IMR-90 (cell line): ENCODE results near the gene DIP2C. TPM values are rescaled to one million over a fixed set of nuclear protein-coding genes. Genes with fewer than 3 reads are reported as not detected.

Experiments used
- ATAC-seq: fragments of 200-7000 bp; cut with Tn5 transposase; 2 replicates; pipeline ENCODE4 v1.9.1; 2020; ENCODE audit warnings: low read depth, mild to moderate bottlenecking, moderate library complexity
- BruUV-seq: library from RNA; stranded (reverse); fragments of 400-500 nt; replicated peaks from 2 replicates; lab custom pipeline; 2021; lab: Mats Ljungman, UMichigan
- CTCF ChIA-PET: fragments of 300-600 bp; formaldehyde crosslinking; extraction: SDS; loops from one replicate; lab custom pipeline; 2021; ENCODE audit warnings: antibody characterized with exemption; lab: Yijun Ruan, JAX
- POLR2A ChIA-PET: fragments of 300-600 bp; sonication (Branson Sonifier 250); formaldehyde crosslinking; loops from one replicate; lab custom pipeline; 2022; ENCODE audit warnings: antibody characterized with exemption; ENCODE audit not compliant: unreplicated experiment; lab: Charles Lee
- DNase-seq: peaks from one replicate; pipeline ENCODE4 v3.0.0; 2013
- H2AFZ ChIP-seq: replicated peaks from 2 replicates; pipeline ENCODE3; 2013; ENCODE audit warnings: low read length, mild to moderate bottlenecking; ENCODE audit not compliant: poor library complexity
- H2AK5ac ChIP-seq: 2 replicates; pipeline ENCODE4 v1.6.1; 2013; ENCODE audit warnings: low read depth, low read length, inconsistent platforms
- H2AK9ac ChIP-seq: replicated peaks from 2 replicates; pipeline ENCODE3; 2013; ENCODE audit warnings: mild to moderate bottlenecking, low read depth, low read length, moderate library complexity; ENCODE audit not compliant: poor library complexity
- H2BK120ac ChIP-seq: 2 replicates; pipeline ENCODE4 v1.6.1; 2013; ENCODE audit warnings: low read depth, low read length, inconsistent platforms
- H2BK15ac ChIP-seq: 3 replicates; pipeline ENCODE4 v1.6.1; 2013; ENCODE audit warnings: low read depth, low read length, inconsistent platforms
- H2BK20ac ChIP-seq: 2 replicates; pipeline ENCODE4 v1.6.1; 2013; ENCODE audit warnings: low read depth, mild to moderate bottlenecking, inconsistent platforms, low read length, moderate library complexity
- H2BK5ac ChIP-seq: 2 replicates; pipeline ENCODE4 v1.6.1; 2013; ENCODE audit warnings: mild to moderate bottlenecking, low read depth, low read length, inconsistent platforms; ENCODE audit not compliant: poor library complexity, severe bottlenecking
- H3K14ac ChIP-seq: replicated peaks from 2 replicates; pipeline ENCODE4 v1.6.1; 2013; ENCODE audit warnings: low read depth, low read length, inconsistent platforms
- H3K18ac ChIP-seq: 2 replicates; pipeline ENCODE4 v1.6.1; 2013; ENCODE audit warnings: low read depth, low read length, control low read depth
- H3K23ac ChIP-seq: 2 replicates; pipeline ENCODE4 v1.6.1; 2013; ENCODE audit warnings: low read depth, low read length, inconsistent platforms
- H3K27ac ChIP-seq: 2 replicates; pipeline ENCODE4 v1.5.1; 2013; ENCODE audit warnings: mild to moderate bottlenecking, control low read depth, low read length; ENCODE audit not compliant: insufficient read depth
- H3K27me3 ChIP-seq: 2 replicates; pipeline ENCODE4 v1.6.1; 2013; ENCODE audit warnings: low read length; ENCODE audit not compliant: control insufficient read depth, insufficient read depth
- H3K36me3 ChIP-seq: 2 replicates; pipeline ENCODE4 v1.6.1; 2013; ENCODE audit warnings: low read length, mixed read lengths; ENCODE audit not compliant: control insufficient read depth, insufficient read depth
- H3K4ac ChIP-seq: 2 replicates; pipeline ENCODE4 v1.6.1; 2013; ENCODE audit warnings: low read depth, low read length, inconsistent platforms
- H3K4me1 ChIP-seq: 2 replicates; pipeline ENCODE4 v1.6.1; 2013; ENCODE audit warnings: low read length, mixed read lengths; ENCODE audit not compliant: control insufficient read depth, insufficient read depth
- H3K4me2 ChIP-seq: 2 replicates; pipeline ENCODE4 v1.6.1; 2013; ENCODE audit warnings: low read depth, mild to moderate bottlenecking, control low read depth, low read length, moderate library complexity
- H3K4me3 ChIP-seq: 2 replicates; pipeline ENCODE4 v1.5.1; 2013; ENCODE audit warnings: low read depth, mild to moderate bottlenecking, control low read depth, low read length, moderate library complexity; ENCODE audit not compliant: insufficient read depth
- H3K56ac ChIP-seq: 2 replicates; pipeline ENCODE4 v1.6.1; 2013; ENCODE audit warnings: low read length, inconsistent platforms; ENCODE audit not compliant: insufficient read depth; ENCODE audit errors: extremely low read depth
- H3K79me1 ChIP-seq, 2 experiments: 2 replicates each; pipeline ENCODE4 v1.6.1; 2013; ENCODE audit warnings: low read length in 2 of 2, inconsistent platforms in 1 of 2, low read depth in 1 of 2
- H3K9ac ChIP-seq: 2 replicates; pipeline ENCODE4 v1.6.1; 2013; ENCODE audit warnings: low read depth, low read length, control low read depth
- H3K9me1 ChIP-seq: 2 replicates; pipeline ENCODE4 v1.6.1; 2013; ENCODE audit warnings: low read length, inconsistent platforms; ENCODE audit not compliant: insufficient read depth
- H3K9me3 ChIP-seq: 2 replicates; pipeline ENCODE4 v1.6.1; 2013; ENCODE audit warnings: low read length; ENCODE audit not compliant: control insufficient read depth, insufficient read depth
- H4K20me1 ChIP-seq: 2 replicates; pipeline ENCODE4 v1.6.1; 2013; ENCODE audit warnings: low read length, inconsistent platforms; ENCODE audit not compliant: insufficient read depth
- H4K5ac ChIP-seq: 2 replicates; pipeline ENCODE4 v1.6.1; 2013; ENCODE audit warnings: mild to moderate bottlenecking, low read depth, low read length, control low read depth
- H4K8ac ChIP-seq, 2 experiments: 2 replicates each; pipeline ENCODE4 v1.6.1; 2013; ENCODE audit warnings: low read depth in 2 of 2, low read length in 2 of 2, control low read depth in 1 of 2, inconsistent platforms in 1 of 2
- H4K91ac ChIP-seq: 2 replicates; pipeline ENCODE4 v1.6.1; 2013; ENCODE audit warnings: low read depth, low read length, inconsistent platforms; ENCODE audit not compliant: insufficient read depth
- BHLHE40 ChIP-seq: fragments of 150-350 bp; IDR thresholded peaks from 2 replicates; pipeline ENCODE4 v1.6.1; 2016; ENCODE audit warnings: mild to moderate bottlenecking, low read depth, low read length
- CEBPB ChIP-seq: IDR thresholded peaks from 2 replicates; pipeline ENCODE4 v1.6.1; 2012; ENCODE audit warnings: low read depth, low read length, improper control_type of control experiment
- CHD1 ChIP-seq: IDR thresholded peaks from 2 replicates; pipeline ENCODE4 v1.6.1; 2012; ENCODE audit warnings: low read depth, low read length, improper control_type of control experiment
- FOS ChIP-seq: fragments of 150-350 bp; IDR thresholded peaks from 2 replicates; pipeline ENCODE4 v1.6.1; 2016; ENCODE audit warnings: low read depth, low read length
- MAFK ChIP-seq: IDR thresholded peaks from 2 replicates; pipeline ENCODE4 v1.6.1; 2012; ENCODE audit warnings: low read depth, low read length, improper control_type of control experiment
- MAZ ChIP-seq: IDR thresholded peaks from 2 replicates; pipeline ENCODE4 v1.6.1; 2012; ENCODE audit warnings: low read depth, mild to moderate bottlenecking, low read length, improper control_type of control experiment, moderate library complexity, borderline replicate concordance
- MXI1 ChIP-seq: IDR thresholded peaks from 2 replicates; pipeline ENCODE4 v1.6.1; 2012; ENCODE audit warnings: low read depth, mild to moderate bottlenecking, low read length, moderate library complexity, borderline replicate concordance
- NFE2L2 ChIP-seq: fragments of 150-350 bp; IDR thresholded peaks from 2 replicates; pipeline ENCODE4 v1.6.1; 2016; ENCODE audit warnings: low read depth, mild to moderate bottlenecking, low read length
- POLR2A ChIP-seq: IDR thresholded peaks from 2 replicates; pipeline ENCODE4 v1.6.1; 2012; ENCODE audit warnings: mild to moderate bottlenecking, low read depth, low read length
- RAD21 ChIP-seq: IDR thresholded peaks from 2 replicates; pipeline ENCODE4 v1.6.1; 2012; ENCODE audit warnings: low read length, improper control_type of control experiment
- RCOR1 ChIP-seq: IDR thresholded peaks from 2 replicates; pipeline ENCODE4 v1.6.1; 2012; ENCODE audit warnings: mild to moderate bottlenecking, low read length, improper control_type of control experiment; ENCODE audit not compliant: insufficient replicate concordance
- RFX5 ChIP-seq: IDR thresholded peaks from 2 replicates; pipeline ENCODE4 v1.8.0; 2012; ENCODE audit warnings: low read depth, mild to moderate bottlenecking, low read length, moderate library complexity
- SMC3 ChIP-seq: fragments of 150-350 bp; IDR thresholded peaks from 2 replicates; pipeline ENCODE4 v1.6.1; 2016; ENCODE audit warnings: low read depth, mild to moderate bottlenecking, antibody characterized with exemption, low read length, moderate library complexity
- WGBS, 2 experiments: methylation state at CpG; one replicate each; pipeline versions ENCODE4 v1.1.5 to v1.1.7; 2013; ENCODE audit warnings: missing lambda C conversion rate in 2 of 2; ENCODE audit not compliant: insufficient read length in 1 of 2; ENCODE audit errors: extremely low coverage in 2 of 2; 5-methylcytosine and 5-hydroxymethylcytosine counted together
- dilution Hi-C: fragments of 300-500 bp; cut with HindIII; formaldehyde crosslinking; loops from one replicate; pipeline ENCODE4 v1.14.3; 2018; ENCODE audit warnings: low sequenced_read_pairs; ENCODE audit not compliant: unreplicated experiment
- in situ Hi-C: fragments of 300-500 bp; cut with MboI; formaldehyde crosslinking; loops from 3 replicates; pipeline ENCODE4 v1.14.3; 2019; ENCODE audit warnings: low sequenced_read_pairs, inconsistent platforms, mixed read lengths
- intact Hi-C: fragments of 100-400 bp; cut with micrococcal nuclease; formaldehyde crosslinking; loops from 2 replicates; pipeline ENCODE4 v1.10.0; 2022
- polyA plus RNA-seq, 3 experiments: library from polyadenylated mRNA; depleted of rRNA; stranded (reverse); fragments of >200 nt; gene quantifications; 2 replicates each; pipeline ENCODE4 v1.2.3, GENCODE V29; 2012; ENCODE audit warnings: low replicate concordance in 1 of 3
- total RNA-seq: library from RNA; depleted of rRNA; stranded (reverse); fragments of >200 nt; gene quantifications from 2 replicates; pipeline ENCODE4 v1.2.3, GENCODE V29; 2012
- TF ChIP-seq, protein P1 (sequence below): fragments of 150-350 bp; IDR thresholded peaks from 2 replicates; pipeline ENCODE4 v1.6.1; 2017; ENCODE audit warnings: mild to moderate bottlenecking, antibody characterized with exemption, low read length, low read depth
- TF ChIP-seq, protein P2 (sequence below): conservative IDR thresholded peaks from 2 replicates; pipeline ENCODE4 v1.5.1; 2012; ENCODE audit warnings: mild to moderate bottlenecking, low read depth, low read length, improper control_type of control experiment
- TF ChIP-seq, protein P3 (sequence below): fragments of 150-350 bp; IDR thresholded peaks from 2 replicates; pipeline ENCODE4 v1.6.1; 2016; ENCODE audit warnings: low read depth, mild to moderate bottlenecking, low read length, moderate library complexity, borderline replicate concordance

DIP2C gene
- total and polyA plus RNA-seq, 2 of the 4 experiments (the other 2 are of a cell fraction): 8.6 to 17.3 TPM

DNA sequence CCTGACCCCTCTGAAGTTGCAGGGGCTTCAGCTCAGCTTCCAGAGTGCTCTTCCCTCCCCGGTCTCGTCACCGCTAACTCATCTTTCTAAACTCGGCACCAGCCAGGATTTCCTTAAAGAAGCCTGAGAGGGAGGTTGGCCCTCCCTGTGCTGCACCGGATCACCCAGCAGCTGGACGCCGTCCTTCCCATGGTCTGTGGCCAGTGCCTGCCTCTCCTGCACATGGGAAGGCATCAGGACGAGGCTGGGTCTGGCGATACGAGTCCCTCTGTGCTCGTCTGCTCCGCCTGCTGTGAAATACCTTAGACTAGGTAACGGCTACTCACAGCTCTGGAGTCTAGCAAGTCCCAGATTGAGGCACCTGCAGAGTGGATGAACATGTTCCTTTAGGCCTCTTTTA, 375.1 kb downstream of the DIP2C start:
- 74% methylated on average over 10 of the region's 13 CpGs; no CpG with 5 or more reads in 1 of the 2 experiments for WGBS, 2 experiments
- dilution Hi-C loops: no loop called here
- no peak for DNase-seq

More for the DNA sequence above, 375.1 kb downstream of the DIP2C start:
- Histone ChIP-seq H3K9ac (no peak overlapping the region), H3K18ac (peak overlapping the region; percentile 31; the same call in 1 of the 2 replicates), H4K8ac (peak overlapping the region in 1 of 2 experiments; percentile 71; a peak in 2 of 4 replicates), H3K9me3 (no peaks in the 10 kb centered on the region), H2BK5ac (no peak overlapping the region), H2BK20ac (peak overlapping the region; percentile 4; the same call in 1 of the 2 replicates), H2AFZ (no peak overlapping the region), H3K27ac (peak overlapping the region; percentile 31; the same call in 1 of the 2 replicates), H2BK120ac (peak overlapping the region; percentile 7), H4K91ac (peak overlapping the region; percentile 34; the same call in 1 of the 2 replicates), H3K4me2 (no peak overlapping the region), H2AK5ac (peak overlapping the region; percentile 77; the same call in 1 of the 2 replicates), H3K9me1 (peaks cover 24% of the 10 kb centered on the region), H2BK15ac (no peak overlapping the region; the same call in 2 of the 3 replicates), H3K4me3 (no peak overlapping the region), H3K23ac (0 out of 2 replicates have a peak overlapping the region, but pooled peaks have one; percentile 45), H3K56ac (no peak overlapping the region), H3K79me1 (peaks cover 0 to 34% of the 10 kb centered on the region in 2 experiments; a peak in 3 of 4 replicates), H3K27me3 (no peaks in the 10 kb centered on the region), H3K4ac (peak overlapping the region; percentile 53), H3K14ac (peak overlapping the region; percentile 10), H4K5ac (0 out of 2 replicates have a peak overlapping the region, but pooled peaks have one; percentile 4), H2AK9ac (no peak overlapping the region), H3K4me1 (peaks cover 16% of the 10 kb centered on the region), H4K20me1 (peaks cover 6% of the 10 kb centered on the region; the same call in 1 of the 2 replicates), H3K36me3 (peaks cover 22% of the 10 kb centered on the region)
- ChIA-PET POLR2A (no interaction called here), CTCF (no interaction called here)
- no TSS peak for BruUV-seq
- in situ Hi-C loops (no loop called here), intact Hi-C loops (no loop called here)
- TF ChIP-seq, protein P1, sequence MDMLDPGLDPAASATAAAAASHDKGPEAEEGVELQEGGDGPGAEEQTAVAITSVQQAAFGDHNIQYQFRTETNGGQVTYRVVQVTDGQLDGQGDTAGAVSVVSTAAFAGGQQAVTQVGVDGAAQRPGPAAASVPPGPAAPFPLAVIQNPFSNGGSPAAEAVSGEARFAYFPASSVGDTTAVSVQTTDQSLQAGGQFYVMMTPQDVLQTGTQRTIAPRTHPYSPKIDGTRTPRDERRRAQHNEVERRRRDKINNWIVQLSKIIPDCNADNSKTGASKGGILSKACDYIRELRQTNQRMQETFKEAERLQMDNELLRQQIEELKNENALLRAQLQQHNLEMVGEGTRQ: no peak
- no peak for TF ChIP-seq MAFK
- TF ChIP-seq RFX5: no peak
- no peak for TF ChIP-seq FOS
- TF ChIP-seq CHD1: no peak
- TF ChIP-seq MXI1: no peak
- TF ChIP-seq, protein P2, sequence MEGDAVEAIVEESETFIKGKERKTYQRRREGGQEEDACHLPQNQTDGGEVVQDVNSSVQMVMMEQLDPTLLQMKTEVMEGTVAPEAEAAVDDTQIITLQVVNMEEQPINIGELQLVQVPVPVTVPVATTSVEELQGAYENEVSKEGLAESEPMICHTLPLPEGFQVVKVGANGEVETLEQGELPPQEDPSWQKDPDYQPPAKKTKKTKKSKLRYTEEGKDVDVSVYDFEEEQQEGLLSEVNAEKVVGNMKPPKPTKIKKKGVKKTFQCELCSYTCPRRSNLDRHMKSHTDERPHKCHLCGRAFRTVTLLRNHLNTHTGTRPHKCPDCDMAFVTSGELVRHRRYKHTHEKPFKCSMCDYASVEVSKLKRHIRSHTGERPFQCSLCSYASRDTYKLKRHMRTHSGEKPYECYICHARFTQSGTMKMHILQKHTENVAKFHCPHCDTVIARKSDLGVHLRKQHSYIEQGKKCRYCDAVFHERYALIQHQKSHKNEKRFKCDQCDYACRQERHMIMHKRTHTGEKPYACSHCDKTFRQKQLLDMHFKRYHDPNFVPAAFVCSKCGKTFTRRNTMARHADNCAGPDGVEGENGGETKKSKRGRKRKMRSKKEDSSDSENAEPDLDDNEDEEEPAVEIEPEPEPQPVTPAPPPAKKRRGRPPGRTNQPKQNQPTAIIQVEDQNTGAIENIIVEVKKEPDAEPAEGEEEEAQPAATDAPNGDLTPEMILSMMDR: no peak
- TF ChIP-seq POLR2A: no peak
- no peak for TF ChIP-seq RCOR1
- TF ChIP-seq, protein P3, sequence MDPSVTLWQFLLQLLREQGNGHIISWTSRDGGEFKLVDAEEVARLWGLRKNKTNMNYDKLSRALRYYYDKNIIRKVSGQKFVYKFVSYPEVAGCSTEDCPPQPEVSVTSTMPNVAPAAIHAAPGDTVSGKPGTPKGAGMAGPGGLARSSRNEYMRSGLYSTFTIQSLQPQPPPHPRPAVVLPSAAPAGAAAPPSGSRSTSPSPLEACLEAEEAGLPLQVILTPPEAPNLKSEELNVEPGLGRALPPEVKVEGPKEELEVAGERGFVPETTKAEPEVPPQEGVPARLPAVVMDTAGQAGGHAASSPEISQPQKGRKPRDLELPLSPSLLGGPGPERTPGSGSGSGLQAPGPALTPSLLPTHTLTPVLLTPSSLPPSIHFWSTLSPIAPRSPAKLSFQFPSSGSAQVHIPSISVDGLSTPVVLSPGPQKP: no peak
- no peak for TF ChIP-seq NFE2L2
- TF ChIP-seq CEBPB: no peak
- TF ChIP-seq BHLHE40: no peak
- TF ChIP-seq RAD21: no peak
- no peak for TF ChIP-seq MAZ
- no peak for TF ChIP-seq SMC3
- no peak for ATAC-seq
